Common myeloid progenitor, CD34-positive (primary cell): ENCODE results near the gene NCEH1.

Source experiments
- CTCF ChIA-PET: fragments of 350-600 bp; sonication (Branson Sonifier 250); formaldehyde crosslinking; loops from one replicate; lab custom pipeline; 2021; ENCODE audit warnings: antibody characterized with exemption; lab: Charles Lee
- POLR2A ChIA-PET: fragments of 350-600 bp; sonication (Branson Sonifier 250); formaldehyde crosslinking; loops from one replicate; lab custom pipeline; 2021; ENCODE audit warnings: antibody characterized with exemption; lab: Charles Lee
- DNase-seq, 3 donors: peaks; one replicate each; pipeline versions ENCODE4 v3.0.0 to v3.0.0-alpha.2; 2013
- H3K27ac ChIP-seq, 2 experiments: 1 replicate in 1 of 2; 2 replicates in 1 of 2; pipeline ENCODE4 v1.7.0; 2013; ENCODE audit warnings: inconsistent platforms in 2 of 2, low read length in 2 of 2, mild to moderate bottlenecking in 2 of 2, low read depth in 1 of 2, moderate library complexity in 1 of 2; ENCODE audit not compliant: severe bottlenecking in 2 of 2, insufficient read depth in 1 of 2, poor library complexity in 1 of 2
- H3K27me3 ChIP-seq, 5 experiments: replicated peaks in 2 of 5; 1 replicate in 3 of 5; 2 replicates in 2 of 5; pipeline versions ENCODE4 v1.6.1 to v1.7.0; 2013; ENCODE audit warnings: low read length in 4 of 5, mild to moderate bottlenecking in 2 of 5, moderate library complexity in 2 of 5, inconsistent platforms in 1 of 5; ENCODE audit not compliant: insufficient read depth in 5 of 5, control insufficient read depth in 4 of 5
- H3K36me3 ChIP-seq, 4 experiments: 1 replicate in 2 of 4; 2 replicates in 2 of 4; pipeline versions ENCODE4 v1.6.1 to v1.7.0; 2013; ENCODE audit warnings: low read length in 3 of 4, control low read depth in 1 of 4, mild to moderate bottlenecking in 1 of 4; ENCODE audit not compliant: control insufficient read depth in 4 of 4, insufficient read depth in 4 of 4
- H3K4me1 ChIP-seq, 4 experiments: 1 replicate in 3 of 4; 2 replicates in 1 of 4; pipeline versions ENCODE4 v1.6.1 to v1.7.1; 2013; ENCODE audit warnings: low read length in 3 of 4, mild to moderate bottlenecking in 3 of 4, control low read depth in 1 of 4, inconsistent platforms in 1 of 4, moderate library complexity in 1 of 4; ENCODE audit not compliant: control insufficient read depth in 4 of 4, insufficient read depth in 4 of 4; ENCODE audit errors: control extremely low read depth in 1 of 4
- H3K4me3 ChIP-seq, 7 experiments: 1 replicate in 4 of 7; 2 replicates in 3 of 7; pipeline versions ENCODE4 v1.5.1 to v1.7.0; 2013; ENCODE audit warnings: mild to moderate bottlenecking in 7 of 7, low read length in 6 of 7, moderate library complexity in 6 of 7, inconsistent platforms in 2 of 7, low read depth in 2 of 7, control low read depth in 1 of 7; ENCODE audit not compliant: insufficient read depth in 4 of 7, control insufficient read depth in 1 of 7; ENCODE audit errors: extremely low read depth in 1 of 7
- H3K9me3 ChIP-seq, 5 experiments: 1 replicate in 4 of 5; 2 replicates in 1 of 5; pipeline versions ENCODE4 v1.6.1 to v1.7.1; 2013; ENCODE audit warnings: low read length in 4 of 5, mild to moderate bottlenecking in 2 of 5, inconsistent platforms in 1 of 5, low read depth in 1 of 5, moderate library complexity in 1 of 5; ENCODE audit not compliant: control insufficient read depth in 4 of 5, insufficient read depth in 2 of 5; ENCODE audit errors: control extremely low read depth in 1 of 5
- WGBS: methylation state at CpG from one replicate; pipeline ENCODE4 v1.1.5; 2013; ENCODE audit not compliant: insufficient coverage; 5-methylcytosine and 5-hydroxymethylcytosine counted together

Gene NCEH1

DNA sequence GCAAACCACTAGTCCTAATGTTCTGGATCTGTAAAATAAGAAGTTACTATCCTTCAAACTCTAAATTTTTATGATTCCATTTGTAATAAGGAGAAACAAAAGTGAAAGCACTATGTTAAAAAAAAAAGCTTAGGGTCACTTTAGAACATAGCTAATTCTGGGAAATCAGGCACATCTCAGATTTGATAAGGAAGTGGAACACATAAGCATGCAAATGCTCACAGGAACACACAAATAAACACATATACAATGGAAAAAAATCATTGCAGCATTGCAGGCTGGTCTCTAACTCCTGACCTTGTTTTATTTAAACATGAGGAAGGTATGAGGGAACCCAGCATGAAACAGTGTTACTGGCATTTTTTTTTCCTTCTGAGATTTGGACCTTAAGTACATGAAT is 124.4 kb downstream of the NCEH1 start:
- ChIA-PET CTCF (interaction anchor here (1.5 to 1.9 kb wide), 2 partner anchors 10 to 12 kb away, joined by 3 to 11 read pairs; no protein-coding TSS in a partner anchor), POLR2A (no interaction called here)
- DNase-seq, result peak in 2 of 3 donors; percentile 59 to 71
- H3K9me3 ChIP-seq, result peaks cover 0 to 9% (median 5%) of the 10 kb centered on the region in 5 experiments
- H3K27me3 ChIP-seq, result no peaks in the 10 kb centered on the region
- H3K4me3 ChIP-seq, result peak overlapping the region in 1 of 7 experiments; percentile 17
- H3K4me1 ChIP-seq, result peaks cover 1 to 24% (median 11%) of the 10 kb centered on the region in 4 experiments
- H3K27ac ChIP-seq, result no peak overlapping the region
- no peaks in the 10 kb centered on the region for H3K36me3 ChIP-seq

DNA sequence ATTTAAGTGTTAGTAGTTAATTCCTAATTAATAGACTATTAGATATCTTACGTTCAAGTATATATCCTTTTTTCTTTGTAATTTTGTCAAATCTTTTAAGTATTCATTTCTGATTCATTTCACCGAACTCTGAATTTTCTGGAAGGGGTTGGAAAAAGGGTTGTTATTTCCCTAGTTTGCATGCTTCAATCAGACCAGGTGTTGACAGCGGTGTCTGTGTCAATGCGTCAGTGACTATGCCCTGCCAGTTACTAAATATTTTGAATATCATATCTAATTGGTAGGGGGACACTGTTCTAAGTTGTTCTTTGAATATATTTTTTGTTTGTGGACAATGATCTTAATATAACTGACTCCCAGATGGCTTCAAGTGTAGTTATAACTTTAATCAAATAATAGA is 124.9 kb downstream of the NCEH1 start:
- Histone ChIP-seq H3K4me1 (peaks cover 0 to 25% (median 11%) of the 10 kb centered on the region in 4 experiments), H3K36me3 (no peaks in the 10 kb centered on the region), H3K27me3 (no peaks in the 10 kb centered on the region), H3K4me3 (peak overlapping the region in 1 of 7 experiments; percentile 17), H3K27ac (no peak overlapping the region), H3K9me3 (peaks cover 0 to 9% (median 5%) of the 10 kb centered on the region in 5 experiments)
- DNase-seq, result no peak
- ChIA-PET CTCF (interaction anchor here (1.5 to 1.9 kb wide), 2 partner anchors 10 to 11 kb away, joined by 3 to 11 read pairs; no protein-coding TSS in a partner anchor), POLR2A (no interaction called here)
- WGBS, result no CpG with 5 or more reads among the region's 4 CpGs

DNA sequence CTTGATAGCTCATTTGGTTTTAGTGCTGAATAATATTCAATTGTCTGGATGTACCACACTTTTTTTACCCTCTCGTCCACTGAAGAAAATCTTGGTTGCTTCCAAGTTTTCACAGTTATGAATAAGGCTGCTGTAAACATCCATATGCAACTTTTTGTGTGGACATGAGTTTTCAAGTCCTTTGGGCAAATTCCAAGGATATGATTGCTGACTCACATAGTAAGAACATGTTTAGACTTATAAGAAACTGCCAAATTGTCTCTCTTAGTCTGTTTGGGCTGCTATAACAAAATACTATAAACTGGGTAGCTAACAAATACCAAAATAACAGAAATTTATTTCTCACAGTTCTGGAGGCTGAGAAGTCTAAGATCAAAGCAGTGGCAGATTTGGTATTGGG is 128.2 kb downstream of the NCEH1 start:
- no peaks in the 10 kb centered on the region for H3K36me3 ChIP-seq
- H3K4me1 ChIP-seq, result peaks cover 6 to 56% (median 35%) of the 10 kb centered on the region in 4 experiments
- H3K4me3 ChIP-seq, result no peak overlapping the region
- 80% methylated on average over 1 of the region's 1 CpG for WGBS
- no peak overlapping the region for H3K27ac ChIP-seq
- POLR2A ChIA-PET, result no interaction called here
- CTCF ChIA-PET, result interaction anchor here (0.9 to 1.3 kb wide), 2 partner anchors 13 to 124 kb away, joined by 3 read pairs; no protein-coding TSS in a partner anchor
- no peak for DNase-seq
- no peaks in the 10 kb centered on the region for H3K9me3 ChIP-seq
- H3K27me3 ChIP-seq, result no peaks in the 10 kb centered on the region

DNA sequence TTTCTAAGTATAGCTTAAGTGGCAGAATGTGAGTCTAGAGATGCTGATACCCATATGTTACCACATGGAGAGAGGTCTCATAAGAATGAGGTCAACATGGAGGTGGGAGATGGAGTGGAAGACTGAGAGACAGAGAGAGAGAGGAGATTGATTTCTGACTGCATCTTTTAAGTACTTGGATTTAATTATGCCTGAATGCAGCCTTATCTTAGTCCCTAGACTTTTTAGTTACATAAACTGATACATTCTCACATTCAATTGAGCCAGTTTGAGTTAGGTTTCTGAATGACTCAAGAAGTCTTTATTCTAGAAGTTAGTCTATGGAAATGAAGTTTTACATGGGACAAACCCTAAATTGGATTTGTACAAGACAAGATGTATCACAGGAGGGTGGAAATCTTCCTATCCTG is 129.1 kb downstream of the NCEH1 start:
- H3K9me3 ChIP-seq, result peaks cover 0 to 2% (median 0%) of the 10 kb centered on the region in 5 experiments
- no peaks in the 10 kb centered on the region for H3K27me3 ChIP-seq
- no peak for DNase-seq
- no peak overlapping the region for H3K4me3 ChIP-seq
- H3K27ac ChIP-seq, result no peak overlapping the region
- POLR2A ChIA-PET, result no interaction called here
- H3K4me1 ChIP-seq, result peaks cover 6 to 57% (median 38%) of the 10 kb centered on the region in 4 experiments
- no peaks in the 10 kb centered on the region for H3K36me3 ChIP-seq
- CTCF ChIA-PET, result interaction anchor here (0.6 kb wide), 1 partner anchor 13 kb away, joined by 3 read pairs; no protein-coding TSS in a partner anchor

DNA sequence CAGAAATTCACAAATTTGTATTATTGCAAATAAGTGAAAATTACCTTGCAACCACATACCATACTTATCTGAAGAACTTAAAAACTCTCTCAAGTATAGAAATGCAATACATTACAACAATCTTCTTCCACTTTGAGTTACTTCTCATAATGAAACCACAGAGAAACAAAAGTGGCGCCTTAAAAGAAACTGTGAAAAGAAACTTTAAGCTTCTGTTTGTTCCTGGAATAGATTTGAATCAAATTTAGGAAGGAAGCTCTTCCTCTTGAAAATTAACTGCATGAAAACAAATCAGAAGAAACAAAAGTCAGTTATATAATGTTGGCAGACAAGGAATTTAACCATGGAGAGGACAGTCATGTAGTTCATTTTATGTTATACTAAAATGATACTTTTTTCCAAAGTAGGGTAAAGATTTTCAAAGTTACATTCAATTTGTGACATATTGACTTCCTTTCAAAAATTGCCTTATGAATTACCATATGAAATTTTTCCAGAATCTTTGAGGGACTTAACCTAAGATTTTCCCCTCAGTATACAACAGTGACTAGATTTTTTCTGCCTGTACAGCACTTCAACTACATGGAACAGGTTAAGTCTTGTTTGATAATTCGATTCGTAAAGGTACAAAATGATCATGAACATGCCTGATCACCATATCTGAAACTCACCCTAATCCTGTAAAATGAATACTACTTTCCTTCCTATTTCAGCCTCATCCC is 130.0 kb downstream of the NCEH1 start:
- Histone ChIP-seq H3K9me3 (peaks cover 0 to 2% (median 0%) of the 10 kb centered on the region in 5 experiments), H3K4me1 (peaks cover 6 to 48% (median 33%) of the 10 kb centered on the region in 4 experiments), H3K27ac (peak overlapping the region; percentile 44 to 56), H3K4me3 (peak overlapping the region in 2 of 7 experiments; percentile 5 to 36), H3K36me3 (no peaks in the 10 kb centered on the region), H3K27me3 (no peaks in the 10 kb centered on the region)
- ChIA-PET POLR2A (interaction anchor here (0.6 kb wide), 1 partner anchor 55 kb away, joined by 5 read pairs; no protein-coding TSS in a partner anchor), CTCF (no interaction called here)
- DNase-seq, result peak in 2 of 3 donors; percentile 49 to 65
- no CpG with 5 or more reads among the region's 3 CpGs for WGBS
